Measurements from ENCODE around the gene CT45A1. TPM values are rescaled to one million over a fixed set of nuclear protein-coding genes. Genes with fewer than 3 reads are reported as not detected.
"Not testable (repeated sequence)": the region's sequence is repeated elsewhere in the genome, so short reads cannot be mapped to it uniquely, and the experiment has no call there.

The CT45A1 gene
- total RNA-seq, 1 experiment from 2014 or later = not detected

DNA sequence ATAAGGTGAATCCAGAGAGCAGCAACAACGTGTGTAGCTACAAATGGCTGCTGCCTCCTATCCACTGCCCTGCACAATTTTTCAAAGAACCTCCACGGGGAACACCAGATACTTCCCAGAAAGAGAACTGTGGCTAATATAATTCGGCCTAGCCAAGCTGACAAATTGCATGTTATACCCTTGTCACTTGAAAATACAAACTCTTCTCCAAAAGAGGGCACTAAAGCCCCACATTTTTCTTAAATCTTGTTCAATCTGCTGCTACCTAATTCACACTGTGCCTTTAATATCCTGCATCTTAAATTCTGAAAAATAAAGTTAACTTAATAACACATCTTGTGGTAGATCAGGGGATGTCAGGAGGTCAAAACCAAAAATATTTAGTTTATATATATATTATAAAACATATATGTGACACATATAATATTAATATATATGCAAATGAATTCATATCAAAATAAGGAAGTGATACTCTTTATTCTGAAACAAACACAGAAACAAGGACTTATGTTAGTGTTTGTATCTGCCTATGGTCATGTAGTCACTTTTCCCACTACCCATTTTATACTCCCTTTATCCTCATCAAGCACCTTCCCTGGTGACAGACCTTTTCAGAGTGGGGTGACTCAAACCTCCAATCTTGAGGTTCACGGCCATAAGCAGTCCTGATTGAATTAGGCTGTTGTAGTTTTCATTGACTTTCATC is 24.1 kb downstream of the CT45A1 start:
- Mint-ChIP-seq H3K4me1 (ENCODE audit: insufficient read depth, unreplicated experiment) (no peaks in the 10 kb centered on the region), H3K27me3 (ENCODE audit: insufficient read depth, unreplicated experiment) (no peaks in the 10 kb centered on the region), H3K9me3 (ENCODE audit: unreplicated experiment) (no peaks in the 10 kb centered on the region), H3K4me3 (ENCODE audit: unreplicated experiment) (no peak overlapping the region), H3K36me3 (ENCODE audit: insufficient read depth, unreplicated experiment) (no peaks in the 10 kb centered on the region), H3K27ac (ENCODE audit: low read depth, unreplicated experiment) (no peak overlapping the region)
- intact Hi-C loops (cut with micrococcal nuclease) = no loop called here
- TF ChIP-seq, protein P1, sequence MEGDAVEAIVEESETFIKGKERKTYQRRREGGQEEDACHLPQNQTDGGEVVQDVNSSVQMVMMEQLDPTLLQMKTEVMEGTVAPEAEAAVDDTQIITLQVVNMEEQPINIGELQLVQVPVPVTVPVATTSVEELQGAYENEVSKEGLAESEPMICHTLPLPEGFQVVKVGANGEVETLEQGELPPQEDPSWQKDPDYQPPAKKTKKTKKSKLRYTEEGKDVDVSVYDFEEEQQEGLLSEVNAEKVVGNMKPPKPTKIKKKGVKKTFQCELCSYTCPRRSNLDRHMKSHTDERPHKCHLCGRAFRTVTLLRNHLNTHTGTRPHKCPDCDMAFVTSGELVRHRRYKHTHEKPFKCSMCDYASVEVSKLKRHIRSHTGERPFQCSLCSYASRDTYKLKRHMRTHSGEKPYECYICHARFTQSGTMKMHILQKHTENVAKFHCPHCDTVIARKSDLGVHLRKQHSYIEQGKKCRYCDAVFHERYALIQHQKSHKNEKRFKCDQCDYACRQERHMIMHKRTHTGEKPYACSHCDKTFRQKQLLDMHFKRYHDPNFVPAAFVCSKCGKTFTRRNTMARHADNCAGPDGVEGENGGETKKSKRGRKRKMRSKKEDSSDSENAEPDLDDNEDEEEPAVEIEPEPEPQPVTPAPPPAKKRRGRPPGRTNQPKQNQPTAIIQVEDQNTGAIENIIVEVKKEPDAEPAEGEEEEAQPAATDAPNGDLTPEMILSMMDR (IDR thresholded peaks at IDR 0.05; ENCODE audit: unreplicated experiment) = no peak
- DNase-seq (ENCODE audit: unreplicated experiment) = peak; percentile 27
- ChIA-PET POLR2A (no interaction called here), CTCF (interaction anchor here (0.6 to 1.2 kb wide), 4 partner anchors 170 to 532 kb away, joined by 3 to 4 read pairs (median 3); no protein-coding TSS in a partner anchor)
- no TSS peak for BruUV-seq (replicated peaks)

DNA sequence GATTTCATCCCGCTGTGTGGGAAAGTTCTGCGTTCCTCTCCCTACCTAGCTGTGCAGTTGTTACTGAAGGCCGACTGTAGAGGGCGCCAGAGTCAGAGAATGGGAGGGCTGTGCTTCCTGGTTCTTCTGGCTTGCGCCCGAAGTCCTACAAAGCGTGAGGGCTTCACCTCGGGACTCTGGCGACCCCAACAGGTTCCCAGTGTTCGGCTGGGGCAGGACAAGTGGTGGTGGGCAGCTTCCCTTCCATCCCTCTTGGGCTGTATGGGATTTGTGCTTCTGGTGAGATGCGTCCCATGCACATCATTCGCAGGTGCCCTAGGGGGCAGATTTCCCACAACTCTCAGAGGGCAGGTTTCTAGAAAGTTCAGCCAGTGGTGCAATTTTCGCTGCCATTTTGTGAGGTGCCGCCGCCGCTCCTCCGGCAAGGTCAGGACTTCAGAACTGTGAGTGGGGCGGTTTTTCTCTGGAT is 27.3 kb downstream of the CT45A1 start:
- BruUV-seq (replicated peaks) = no TSS peak
- DNase-seq (ENCODE audit: unreplicated experiment) = peak; percentile 64
- Mint-ChIP-seq H3K4me1 (ENCODE audit: insufficient read depth, unreplicated experiment) (no peaks in the 10 kb centered on the region), H3K4me3 (ENCODE audit: unreplicated experiment) (no peak overlapping the region), H3K9me3 (ENCODE audit: unreplicated experiment) (no peaks in the 10 kb centered on the region), H3K27me3 (ENCODE audit: insufficient read depth, unreplicated experiment) (no peaks in the 10 kb centered on the region), H3K27ac (ENCODE audit: low read depth, unreplicated experiment) (no peak overlapping the region), H3K36me3 (ENCODE audit: insufficient read depth, unreplicated experiment) (no peaks in the 10 kb centered on the region)
- intact Hi-C loops (cut with micrococcal nuclease) = no loop called here
- ChIA-PET POLR2A (no interaction called here), CTCF (interaction anchor here (1.3 to 2.2 kb wide), 2 partner anchors 34 to 190 kb away, joined by 4 to 21 read pairs; no protein-coding TSS in a partner anchor)
- TF ChIP-seq, protein P1 (IDR thresholded peaks at IDR 0.05; ENCODE audit: unreplicated experiment) = peak; percentile 39

DNA sequence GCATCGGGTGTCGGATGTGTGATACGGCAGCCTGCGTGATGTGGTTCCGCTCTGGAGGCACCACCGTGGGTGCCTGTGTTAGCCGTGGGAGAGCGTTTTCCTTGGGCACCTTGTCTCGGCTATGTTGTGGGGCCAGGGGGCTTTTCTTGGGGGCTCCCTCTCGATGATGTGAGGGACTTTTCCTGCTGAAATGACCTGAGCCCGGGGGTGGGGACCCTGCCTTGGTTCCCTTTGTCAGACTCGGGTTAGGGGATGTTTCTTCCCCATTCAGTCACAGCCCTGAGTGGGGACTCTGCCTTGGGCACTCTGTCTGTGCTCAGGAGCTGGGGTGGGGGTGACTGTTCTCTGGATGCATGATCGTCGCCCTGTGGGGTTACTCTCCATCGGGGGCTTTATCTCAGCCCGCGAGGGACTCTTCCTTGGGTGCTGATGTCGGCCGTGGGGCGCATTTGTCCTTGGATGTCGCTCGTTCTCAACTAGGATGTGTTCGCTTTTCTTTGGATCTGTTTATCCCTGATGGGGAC is 27.8 kb downstream of the CT45A1 start:
- Mint-ChIP-seq H3K9me3 (ENCODE audit: unreplicated experiment) (no peaks in the 10 kb centered on the region), H3K4me1 (ENCODE audit: insufficient read depth, unreplicated experiment) (no peaks in the 10 kb centered on the region), H3K27ac (ENCODE audit: low read depth, unreplicated experiment) (no peak overlapping the region), H3K27me3 (ENCODE audit: insufficient read depth, unreplicated experiment) (no peaks in the 10 kb centered on the region), H3K4me3 (ENCODE audit: unreplicated experiment) (no peak overlapping the region), H3K36me3 (ENCODE audit: insufficient read depth, unreplicated experiment) (no peaks in the 10 kb centered on the region)
- intact Hi-C loops (cut with micrococcal nuclease) = no loop called here
- BruUV-seq (replicated peaks) = no TSS peak
- TF ChIP-seq, protein P1 (IDR thresholded peaks at IDR 0.05; ENCODE audit: unreplicated experiment) = no peak
- POLR2A ChIA-PET = no interaction called here
- CTCF ChIA-PET = interaction anchor here (1.0 to 1.3 kb wide), 3 partner anchors 34 to 189 kb away, joined by 4 to 5 read pairs (median 4); no protein-coding TSS in a partner anchor
- no peak for DNase-seq (ENCODE audit: unreplicated experiment)

DNA sequence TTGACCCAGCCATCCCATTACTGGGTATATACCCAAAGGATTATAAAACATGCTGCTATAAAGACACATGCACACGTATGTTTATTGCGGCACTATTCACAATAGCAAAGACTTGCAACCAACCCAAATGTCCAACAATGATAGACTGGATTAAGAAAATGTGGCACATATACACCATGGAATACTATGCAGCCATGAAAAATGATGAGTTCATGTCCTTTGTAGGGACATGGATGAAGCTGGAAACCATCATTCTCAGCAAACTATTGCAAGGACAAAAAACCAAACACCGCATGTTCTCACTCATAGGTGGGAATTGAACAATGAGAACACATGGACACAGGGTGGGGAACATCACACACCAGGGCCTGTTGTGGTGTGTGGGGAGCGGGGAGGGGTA is 31.3 kb downstream of the CT45A1 start:
- DNase-seq (ENCODE audit: unreplicated experiment); CTCF ChIA-PET; H3K27ac Mint-ChIP-seq (ENCODE audit: low read depth, unreplicated experiment); H3K4me1 Mint-ChIP-seq (ENCODE audit: insufficient read depth, unreplicated experiment); H3K9me3 Mint-ChIP-seq (ENCODE audit: unreplicated experiment); POLR2A ChIA-PET; BruUV-seq (replicated peaks); intact Hi-C loops (cut with micrococcal nuclease); H3K4me3 Mint-ChIP-seq (ENCODE audit: unreplicated experiment); H3K36me3 Mint-ChIP-seq (ENCODE audit: insufficient read depth, unreplicated experiment): not testable (repeated sequence)
- H3K27me3 Mint-ChIP-seq (ENCODE audit: insufficient read depth, unreplicated experiment) = peaks cover 10% of the 10 kb centered on the region

DNA sequence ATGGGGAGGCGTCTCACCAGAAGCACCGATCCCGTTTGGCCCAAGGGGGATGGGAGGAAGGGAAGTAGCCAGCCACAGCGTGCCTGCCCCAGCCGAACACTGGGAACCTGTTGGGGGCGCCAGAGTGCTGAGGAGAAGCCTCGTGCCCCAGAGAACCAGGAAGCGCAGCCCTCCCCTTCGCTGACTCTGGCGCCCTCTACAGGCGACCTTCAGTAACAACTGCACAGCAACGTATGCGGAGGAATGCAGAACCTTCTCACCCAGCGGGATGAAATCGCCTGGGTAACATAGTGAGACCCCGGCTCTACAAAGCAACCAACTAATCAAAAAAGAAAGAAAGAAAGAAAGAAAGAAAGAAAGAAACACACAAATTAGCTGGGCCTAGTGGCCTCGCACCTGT is 54.7 kb downstream of the CT45A1 start, which contains the start of gene CT45A3:
CT45A3 (minus strand) TSS at position 101 of the 400 bp plus-strand sequence. CDS start 3,747 bp downstream, outside the sequence.
- H3K27me3 Mint-ChIP-seq (ENCODE audit: insufficient read depth, unreplicated experiment); BruUV-seq (replicated peaks); H3K4me1 Mint-ChIP-seq (ENCODE audit: insufficient read depth, unreplicated experiment); H3K9me3 Mint-ChIP-seq (ENCODE audit: unreplicated experiment); DNase-seq (ENCODE audit: unreplicated experiment); H3K27ac Mint-ChIP-seq (ENCODE audit: low read depth, unreplicated experiment); H3K4me3 Mint-ChIP-seq (ENCODE audit: unreplicated experiment); intact Hi-C loops (cut with micrococcal nuclease); POLR2A ChIA-PET; H3K36me3 Mint-ChIP-seq (ENCODE audit: insufficient read depth, unreplicated experiment); CTCF ChIA-PET: not testable (repeated sequence)
